Testis (tissue), 2 donors: ENCODE data around the gene PIBF1.

Source experiments
- CTCF ChIP-seq, 3 experiments: fragments of 450-650 bp in 2 of 3; fragments of 200-600 bp in 1 of 3; sonication (generic) in 1 of 3; IDR thresholded peaks; one replicate each; pipeline ENCODE4 v1.5.1; 2016 to 2019; ENCODE audit warnings: antibody characterized with exemption in 3 of 3, mild to moderate bottlenecking in 2 of 3, moderate library complexity in 1 of 3
- POLR2A ChIP-seq: fragments of 450-650 bp; IDR thresholded peaks from one replicate; pipeline ENCODE4 v1.6.1; 2017; ENCODE audit warnings: antibody characterized with exemption, mild to moderate bottlenecking, moderate library complexity

GRCh38 chr13:72798817-72799216 lies 16.9 kb downstream of the PIBF1 start:
- TF ChIP-seq CTCF (IDR thresholded peaks at IDR 0.05) (no peak), POLR2A (no peak)
